ENCODE measurements around the gene WLS.

WLS gene

GRCh38 chr1:68103884-68104554 is 128.3 kb downstream of the WLS start:
- no CpG with 5 or more reads among the region's 5 CpGs for WGBS, 2 donors (ENCODE audit: extremely low coverage in 2 of 2, insufficient read length in 2 of 2, insufficient replicate concordance in 1 of 2)
- no peaks in the 10 kb centered on the region for H3K79me1 ChIP-seq (ENCODE audit: low read depth, low read length)
- no peak overlapping the region for H3K4me2 ChIP-seq (ENCODE audit: insufficient read depth, low read length, poor library complexity, severe bottlenecking)
- no peak overlapping the region for H2BK120ac ChIP-seq (ENCODE audit: low read depth, low read length)
- no peak overlapping the region for H2BK12ac ChIP-seq (ENCODE audit: low read length)
- H2AK5ac ChIP-seq (ENCODE audit: low read depth, low read length), result no peak overlapping the region
- peaks cover 0 to 2% of the 10 kb centered on the region in 2 donors for H3K9me3 ChIP-seq (replicated peaks in 1 of 2; ENCODE audit: control insufficient read depth in 2 of 2, insufficient read depth in 1 of 2, low read depth in 1 of 2, low read length in 2 of 2)
- H3K9ac ChIP-seq (ENCODE audit: low read depth, low read length, poor library complexity), result no peak overlapping the region
- no peak overlapping the region for H3K18ac ChIP-seq (ENCODE audit: low read length)
- H4K8ac ChIP-seq (ENCODE audit: low read depth, low read length), result no peak overlapping the region
- H3K27me3 ChIP-seq (ENCODE audit: control insufficient read depth in 3 of 3, insufficient read depth in 3 of 3, low read depth in 1 of 3, low read length in 3 of 3), result no peaks in the 10 kb centered on the region
- no peak overlapping the region for H3K4me3 ChIP-seq (ENCODE audit: low read length in 2 of 2)
- no peak overlapping the region for H3K14ac ChIP-seq (ENCODE audit: low read length)
- H3K36me3 ChIP-seq (replicated peaks in 1 of 2; ENCODE audit: control insufficient read depth in 2 of 2, insufficient read depth in 2 of 2, low read length in 2 of 2), result peaks cover 0 to 27% of the 10 kb centered on the region in 2 donors
- no peak overlapping the region for H2BK5ac ChIP-seq (ENCODE audit: low read length)
- no peak overlapping the region for H2BK15ac ChIP-seq (ENCODE audit: low read length)
- H2AFZ ChIP-seq (ENCODE audit: low read length), result no peak overlapping the region
- H3K23ac ChIP-seq (ENCODE audit: low read depth, low read length, poor library complexity), result no peak overlapping the region
- no peak overlapping the region for H3K4ac ChIP-seq (ENCODE audit: low read length)
- H4K91ac ChIP-seq (ENCODE audit: low read depth, low read length, poor library complexity), result no peak overlapping the region
- no peak for DNase-seq (ENCODE audit: low spot score)
- peaks cover 9 to 11% of the 10 kb centered on the region in 2 donors for H3K4me1 ChIP-seq (ENCODE audit: control insufficient read depth in 2 of 2, insufficient read depth in 1 of 2, low read depth in 1 of 2, low read length in 2 of 2)
- no peak overlapping the region for H3K27ac ChIP-seq (replicated peaks; ENCODE audit: low read length)

DNA sequence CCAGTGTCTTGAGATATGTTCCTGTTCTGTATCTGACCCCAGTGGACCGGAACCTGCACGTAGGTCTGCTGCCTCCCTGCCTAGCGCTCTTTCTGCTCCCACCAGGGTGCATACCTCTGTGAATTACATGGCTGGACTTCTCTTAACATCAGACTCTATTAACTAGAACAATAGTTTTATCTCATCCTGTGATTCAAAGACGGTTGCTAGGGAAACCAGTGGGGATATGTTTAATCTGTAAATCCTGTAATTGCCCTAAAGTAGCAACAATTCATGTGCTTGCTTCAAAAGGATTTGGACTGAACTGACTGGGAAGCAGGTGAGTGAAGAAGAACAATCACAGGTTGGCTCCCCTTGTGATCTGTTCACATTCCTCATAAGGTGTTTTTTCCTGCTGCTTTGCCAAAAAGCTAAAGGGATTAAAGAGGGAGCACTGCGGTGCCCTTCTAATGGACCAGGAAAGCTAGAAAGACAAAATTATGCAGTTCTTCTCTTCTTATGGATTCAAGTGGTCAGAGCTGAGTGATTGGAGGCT is 129.2 kb downstream of the WLS start:
- Histone ChIP-seq H3K9ac (ENCODE audit: low read depth, low read length, poor library complexity) (no peak overlapping the region), H3K14ac (ENCODE audit: low read length) (no peak overlapping the region), H3K4me1 (ENCODE audit: control insufficient read depth in 2 of 2, insufficient read depth in 1 of 2, low read depth in 1 of 2, low read length in 2 of 2) (peaks cover 9 to 11% of the 10 kb centered on the region in 2 donors), H2BK5ac (ENCODE audit: low read length) (no peak overlapping the region), H3K23ac (ENCODE audit: low read depth, low read length, poor library complexity) (no peak overlapping the region), H3K4ac (ENCODE audit: low read length) (no peak overlapping the region), H2AK5ac (ENCODE audit: low read depth, low read length) (no peak overlapping the region), H2BK120ac (ENCODE audit: low read depth, low read length) (no peak overlapping the region), H3K4me2 (ENCODE audit: insufficient read depth, low read length, poor library complexity, severe bottlenecking) (no peak overlapping the region), H3K9me3 (replicated peaks in 1 of 2; ENCODE audit: control insufficient read depth in 2 of 2, insufficient read depth in 1 of 2, low read depth in 1 of 2, low read length in 2 of 2) (no peaks in the 10 kb centered on the region), H2BK15ac (ENCODE audit: low read length) (no peak overlapping the region), H4K8ac (ENCODE audit: low read depth, low read length) (no peak overlapping the region), H2BK12ac (ENCODE audit: low read length) (no peak overlapping the region), H4K91ac (ENCODE audit: low read depth, low read length, poor library complexity) (no peak overlapping the region), H3K27ac (replicated peaks; ENCODE audit: low read length) (no peak overlapping the region), H3K18ac (ENCODE audit: low read length) (no peak overlapping the region), H3K27me3 (ENCODE audit: control insufficient read depth in 3 of 3, insufficient read depth in 3 of 3, low read depth in 1 of 3, low read length in 3 of 3) (no peaks in the 10 kb centered on the region), H3K4me3 (ENCODE audit: low read length in 2 of 2) (no peak overlapping the region), H2AFZ (ENCODE audit: low read length) (no peak overlapping the region), H3K36me3 (replicated peaks in 1 of 2; ENCODE audit: control insufficient read depth in 2 of 2, insufficient read depth in 2 of 2, low read length in 2 of 2) (peaks cover 0 to 30% of the 10 kb centered on the region in 2 donors), H3K79me1 (ENCODE audit: low read depth, low read length) (no peaks in the 10 kb centered on the region)
- WGBS, 2 donors (ENCODE audit: extremely low coverage in 2 of 2, insufficient read length in 2 of 2, insufficient replicate concordance in 1 of 2), result no CpG with 5 or more reads among the region's 5 CpGs
- no peak for DNase-seq (ENCODE audit: low spot score)

- Histone ChIP-seq H3K27ac (replicated peaks; ENCODE audit: low read length) (no peak overlapping the region), H3K23ac (ENCODE audit: low read depth, low read length, poor library complexity) (no peak overlapping the region), H3K9me3 (replicated peaks in 1 of 2; ENCODE audit: control insufficient read depth in 2 of 2, insufficient read depth in 1 of 2, low read depth in 1 of 2, low read length in 2 of 2) (peaks cover 0 to 4% of the 10 kb centered on the region in 2 donors), H4K8ac (ENCODE audit: low read depth, low read length) (no peak overlapping the region), H3K4me1 (ENCODE audit: control insufficient read depth in 2 of 2, insufficient read depth in 1 of 2, low read depth in 1 of 2, low read length in 2 of 2) (peaks cover 9 to 11% of the 10 kb centered on the region in 2 donors), H3K14ac (ENCODE audit: low read length) (no peak overlapping the region), H2BK12ac (ENCODE audit: low read length) (no peak overlapping the region), H3K4me3 (ENCODE audit: low read length in 2 of 2) (no peak overlapping the region), H2BK15ac (ENCODE audit: low read length) (no peak overlapping the region), H3K79me1 (ENCODE audit: low read depth, low read length) (no peaks in the 10 kb centered on the region), H2BK5ac (ENCODE audit: low read length) (no peak overlapping the region), H3K4me2 (ENCODE audit: insufficient read depth, low read length, poor library complexity, severe bottlenecking) (no peak overlapping the region), H2AK5ac (ENCODE audit: low read depth, low read length) (no peak overlapping the region), H3K9ac (ENCODE audit: low read depth, low read length, poor library complexity) (no peak overlapping the region), H4K91ac (ENCODE audit: low read depth, low read length, poor library complexity) (no peak overlapping the region), H3K18ac (ENCODE audit: low read length) (no peak overlapping the region), H3K27me3 (ENCODE audit: control insufficient read depth in 3 of 3, insufficient read depth in 3 of 3, low read depth in 1 of 3, low read length in 3 of 3) (no peaks in the 10 kb centered on the region), H3K4ac (ENCODE audit: low read length) (no peak overlapping the region), H2AFZ (ENCODE audit: low read length) (no peak overlapping the region), H2BK120ac (ENCODE audit: low read depth, low read length) (no peak overlapping the region), H3K36me3 (replicated peaks in 1 of 2; ENCODE audit: control insufficient read depth in 2 of 2, insufficient read depth in 2 of 2, low read length in 2 of 2) (peaks cover 0 to 29% of the 10 kb centered on the region in 2 donors)
- DNase-seq (ENCODE audit: low spot score), result no peak
- WGBS, 2 donors (ENCODE audit: extremely low coverage in 2 of 2, insufficient read length in 2 of 2, insufficient replicate concordance in 1 of 2), result no CpG with 5 or more reads among the region's 4 CpGs
Measured at GRCh38 chr1:68101829-68102228, 130.5 kb downstream of the WLS start.

DNA sequence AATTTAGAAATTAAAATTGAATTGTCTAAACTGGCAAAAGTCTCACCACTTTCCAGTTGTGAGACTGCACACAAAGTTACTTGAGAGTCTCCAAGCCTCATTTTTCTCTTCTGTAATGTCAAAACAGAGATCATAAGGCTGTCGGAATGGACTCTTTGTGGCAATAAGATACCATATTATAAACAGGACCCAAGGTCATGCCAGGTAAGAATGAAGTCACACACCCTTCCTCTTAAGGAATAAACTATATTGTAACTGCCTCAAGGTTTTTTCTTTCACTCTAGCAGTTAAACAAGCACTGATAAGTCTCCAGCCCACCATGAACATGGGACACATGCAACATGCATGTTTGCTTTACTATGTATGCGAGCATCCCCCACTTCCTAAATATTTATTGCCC is 131.8 kb downstream of the WLS start:
- Histone ChIP-seq H3K4ac (ENCODE audit: low read length) (no peak overlapping the region), H3K4me1 (ENCODE audit: control insufficient read depth in 2 of 2, insufficient read depth in 1 of 2, low read depth in 1 of 2, low read length in 2 of 2) (peaks cover 9 to 11% of the 10 kb centered on the region in 2 donors), H2BK120ac (ENCODE audit: low read depth, low read length) (no peak overlapping the region), H4K8ac (ENCODE audit: low read depth, low read length) (no peak overlapping the region), H3K4me3 (ENCODE audit: low read length in 2 of 2) (no peak overlapping the region), H3K9ac (ENCODE audit: low read depth, low read length, poor library complexity) (no peak overlapping the region), H2BK12ac (ENCODE audit: low read length) (no peak overlapping the region), H3K9me3 (replicated peaks in 1 of 2; ENCODE audit: control insufficient read depth in 2 of 2, insufficient read depth in 1 of 2, low read depth in 1 of 2, low read length in 2 of 2) (peaks cover 0 to 4% of the 10 kb centered on the region in 2 donors), H3K18ac (ENCODE audit: low read length) (no peak overlapping the region), H2AFZ (ENCODE audit: low read length) (no peak overlapping the region), H3K4me2 (ENCODE audit: insufficient read depth, low read length, poor library complexity, severe bottlenecking) (no peak overlapping the region), H2BK5ac (ENCODE audit: low read length) (no peak overlapping the region), H4K91ac (ENCODE audit: low read depth, low read length, poor library complexity) (no peak overlapping the region), H3K27ac (replicated peaks; ENCODE audit: low read length) (no peak overlapping the region), H2AK5ac (ENCODE audit: low read depth, low read length) (no peak overlapping the region), H3K27me3 (ENCODE audit: control insufficient read depth in 3 of 3, insufficient read depth in 3 of 3, low read depth in 1 of 3, low read length in 3 of 3) (no peaks in the 10 kb centered on the region), H3K14ac (ENCODE audit: low read length) (no peak overlapping the region), H3K79me1 (ENCODE audit: low read depth, low read length) (no peaks in the 10 kb centered on the region), H3K36me3 (replicated peaks in 1 of 2; ENCODE audit: control insufficient read depth in 2 of 2, insufficient read depth in 2 of 2, low read length in 2 of 2) (peaks cover 0 to 30% of the 10 kb centered on the region in 2 donors), H2BK15ac (ENCODE audit: low read length) (no peak overlapping the region), H3K23ac (ENCODE audit: low read depth, low read length, poor library complexity) (no peak overlapping the region)
- WGBS, 2 donors (ENCODE audit: extremely low coverage in 2 of 2, insufficient read length in 2 of 2, insufficient replicate concordance in 1 of 2), result no CpG with 5 or more reads among the region's 2 CpGs
- no peak for DNase-seq (ENCODE audit: low spot score)
